HTERT RPE-1 (cell line): Measurements from ENCODE around the gene RNF126.

ENCODE experiments used
- in situ Hi-C: fragments of 300-500 bp; cut with MboI; formaldehyde crosslinking; loops from 4 replicates; pipeline ENCODE4 v1.14.3; 2020; ENCODE audit warnings: low sequenced_read_pairs

Gene RNF126

DNA sequence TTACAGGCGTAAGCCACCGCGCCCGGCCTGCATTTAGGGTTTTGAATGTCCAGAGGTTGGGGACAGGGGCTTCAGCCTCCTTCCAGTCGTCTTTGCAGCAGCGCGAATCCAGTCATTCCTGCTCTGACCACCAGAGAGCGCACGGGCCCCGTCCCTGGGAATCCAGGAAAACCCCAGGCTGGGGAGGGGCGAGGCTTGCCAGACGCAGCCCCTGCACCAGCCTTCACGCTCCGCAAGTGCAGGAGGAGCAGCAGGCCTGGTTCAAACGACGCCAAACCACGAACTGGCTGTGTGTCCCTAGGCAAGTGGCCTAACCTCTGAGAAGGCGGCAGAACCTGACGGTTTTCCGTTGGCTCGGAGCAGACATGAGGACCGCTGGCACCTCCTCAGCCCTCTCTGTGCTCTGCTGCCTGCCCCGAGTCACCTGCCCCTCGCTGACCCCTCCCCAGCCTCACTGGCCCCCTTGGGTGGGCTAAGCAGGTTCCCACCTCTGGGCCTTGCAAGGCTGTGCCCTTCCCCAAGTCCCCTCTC is 2.0 kb upstream of the RNF126 start:
- in situ Hi-C loops, result no loop called here

DNA sequence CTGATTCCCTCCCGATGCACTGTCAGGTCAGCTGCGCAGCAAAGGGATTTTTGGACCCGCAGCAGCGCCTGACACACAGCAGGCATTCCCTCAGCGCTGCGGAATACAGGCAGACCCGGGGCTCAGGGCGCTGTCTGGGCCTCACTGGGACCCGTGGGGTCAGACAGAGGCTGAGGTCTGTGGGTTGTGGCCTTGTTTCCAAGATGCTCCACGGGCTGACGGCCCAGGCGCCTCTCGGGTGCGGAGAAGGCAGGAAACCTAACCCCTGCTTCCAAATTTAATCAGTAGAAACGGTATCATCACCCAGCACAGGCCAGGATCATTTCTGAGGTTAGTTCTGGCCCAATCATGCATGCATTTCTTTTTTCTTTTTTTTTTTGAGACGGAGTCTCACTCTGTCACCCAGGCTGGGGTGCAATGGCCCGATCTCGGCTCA is 686 bp upstream of the RNF126 start:
- in situ Hi-C loops, result no loop called here

DNA sequence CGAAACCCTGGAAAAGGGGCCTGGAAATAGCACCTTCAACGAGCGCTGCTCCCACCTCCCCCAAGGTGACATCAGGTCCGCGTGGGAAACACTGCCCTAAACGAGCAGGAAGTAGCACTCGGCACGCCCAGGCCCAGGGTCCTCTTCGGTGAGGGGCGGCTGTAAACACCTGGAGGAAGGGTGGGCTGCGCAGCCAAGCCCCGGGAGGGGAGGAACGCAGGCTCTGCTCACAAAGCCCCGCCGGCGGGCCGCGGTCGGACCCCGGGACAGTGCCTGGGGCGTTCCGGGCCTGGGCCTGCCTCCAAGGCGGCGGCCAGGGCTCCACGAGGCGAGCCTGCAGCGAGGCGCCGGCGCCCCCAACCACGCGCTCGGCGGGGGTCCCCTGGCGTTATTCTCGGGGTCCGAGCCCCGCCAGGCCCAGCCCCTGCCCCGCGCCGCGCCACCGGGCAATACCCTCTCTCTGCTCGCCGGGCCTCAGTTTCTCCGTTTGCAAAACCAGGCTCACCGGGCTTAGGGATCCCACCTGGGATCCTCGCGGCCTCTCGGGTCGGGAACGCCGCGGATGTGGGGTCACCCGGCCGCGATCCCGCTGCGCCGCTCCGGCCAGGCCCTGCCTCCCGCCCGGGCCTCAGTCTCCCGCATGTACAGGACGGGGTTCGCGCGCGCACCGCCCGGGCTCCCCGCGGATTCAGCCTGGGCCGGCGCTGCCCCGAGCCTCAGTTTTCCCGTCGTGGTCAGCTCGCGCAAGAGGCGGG is 630 bp downstream of the RNF126 start:
- in situ Hi-C loops, result no loop called here

DNA sequence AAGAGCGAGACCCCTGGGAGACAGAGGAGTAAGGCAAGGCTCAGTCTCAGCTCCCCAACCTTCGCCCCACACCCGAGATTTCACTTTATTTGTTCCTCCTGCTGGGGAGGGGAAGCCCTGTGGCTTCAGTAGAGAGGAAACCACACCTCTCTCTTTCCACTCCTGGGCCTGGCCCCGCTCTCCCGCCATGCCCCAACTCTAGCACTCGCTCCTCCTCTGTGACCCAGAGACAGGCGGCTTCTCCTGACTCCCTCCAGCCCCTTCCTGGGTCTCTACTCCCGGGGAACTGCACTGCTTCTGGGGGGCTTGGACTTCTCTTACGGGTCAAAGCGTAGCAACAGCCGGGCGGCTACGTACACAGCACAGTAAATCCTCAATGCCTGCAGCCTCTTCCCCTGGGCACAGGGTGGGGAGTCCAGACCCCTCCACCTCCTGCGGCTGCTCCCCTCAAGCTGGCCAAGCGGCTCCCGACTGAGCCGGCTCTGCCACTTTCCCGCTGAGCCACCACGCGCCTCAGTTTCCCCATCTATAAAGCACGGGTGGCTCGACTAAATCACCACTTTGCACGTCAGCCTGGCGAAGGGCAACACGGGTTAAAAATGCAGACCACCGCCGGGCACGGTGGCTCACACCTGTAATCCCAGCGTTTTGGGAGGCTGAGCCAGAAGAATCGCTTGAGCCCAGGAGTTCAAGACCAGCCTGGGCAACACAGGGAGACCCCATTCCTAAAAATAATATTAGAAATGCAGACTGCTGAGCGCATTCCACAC is 1.4 kb downstream of the RNF126 start:
- in situ Hi-C loops, result no loop called here

DNA sequence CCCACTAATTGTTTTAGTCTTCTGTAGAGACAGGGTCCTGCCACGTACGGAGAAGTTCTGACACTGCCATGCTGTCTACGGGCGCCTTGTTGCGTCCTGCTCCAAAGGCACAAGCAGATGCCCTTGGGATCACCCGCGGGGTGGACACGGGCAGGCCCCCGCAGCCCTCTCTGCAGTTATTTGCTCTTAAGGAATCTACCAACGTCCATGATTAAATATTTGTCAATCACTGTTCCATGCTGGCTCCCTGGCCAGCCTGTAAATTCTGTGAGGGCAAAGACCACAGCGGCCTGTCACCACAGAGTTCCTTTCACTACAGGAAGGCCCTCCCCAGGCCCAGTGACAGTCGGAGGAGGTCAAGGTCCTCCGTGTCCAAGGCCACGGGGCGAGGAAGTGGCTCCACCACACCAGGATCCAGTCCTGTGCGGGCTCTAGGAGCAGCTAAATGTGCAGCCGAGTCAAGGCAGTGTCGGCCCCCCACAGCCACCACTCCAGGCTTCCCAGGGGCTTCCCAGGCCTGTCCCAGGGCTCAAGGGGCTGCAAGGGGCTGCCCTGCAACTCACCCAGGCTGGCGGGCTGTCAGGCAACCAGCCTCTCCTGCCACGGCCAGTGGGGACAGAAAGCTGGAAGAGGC is 2.1 kb downstream of the RNF126 start:
- in situ Hi-C loops, result no loop called here

DNA sequence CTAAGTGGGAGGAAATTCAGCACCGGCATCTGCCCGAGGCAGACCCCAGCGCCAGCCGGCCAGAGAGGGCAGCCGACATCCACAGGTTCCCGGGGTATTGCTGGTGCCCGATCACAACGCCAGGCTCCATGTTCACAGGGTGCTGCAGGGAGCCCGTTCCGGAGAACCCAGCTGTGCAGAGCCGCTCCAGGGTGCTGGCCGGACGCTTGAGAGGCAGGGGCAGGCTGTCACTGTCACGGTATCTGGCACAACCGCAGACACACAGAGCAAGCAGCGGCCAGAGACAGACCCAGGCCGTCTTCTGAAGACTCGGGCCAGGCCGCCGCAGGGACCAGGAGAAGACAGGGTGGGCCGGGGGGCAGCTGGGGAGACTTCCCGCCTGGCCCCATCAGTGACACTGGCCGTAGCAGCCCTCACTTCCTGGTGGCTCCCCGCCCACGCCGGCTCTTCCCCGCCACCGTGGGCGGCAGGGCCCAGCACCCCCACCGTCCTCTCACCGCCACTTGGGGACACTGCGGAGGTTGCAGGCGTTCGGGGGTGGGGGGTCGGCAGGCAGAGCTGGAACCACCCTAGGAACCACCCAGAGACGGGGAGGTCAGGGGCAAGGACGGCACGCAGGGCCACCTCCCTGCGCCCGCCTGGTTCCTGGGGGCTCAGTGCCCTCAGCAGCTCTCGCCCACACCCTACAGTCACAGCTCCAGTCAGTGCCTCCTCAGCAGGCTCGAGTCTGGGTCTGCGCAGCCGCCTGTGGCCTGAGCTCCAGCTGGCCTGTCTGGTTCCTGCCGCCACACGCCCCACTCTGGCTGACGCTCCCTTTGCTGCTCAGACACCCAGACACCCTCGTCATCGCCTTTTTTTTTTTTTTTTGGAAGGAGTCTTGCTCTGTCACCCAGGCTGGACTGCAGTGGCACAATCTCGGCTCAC is 3.8 kb downstream of the RNF126 start:
- in situ Hi-C loops, result no loop called here

DNA sequence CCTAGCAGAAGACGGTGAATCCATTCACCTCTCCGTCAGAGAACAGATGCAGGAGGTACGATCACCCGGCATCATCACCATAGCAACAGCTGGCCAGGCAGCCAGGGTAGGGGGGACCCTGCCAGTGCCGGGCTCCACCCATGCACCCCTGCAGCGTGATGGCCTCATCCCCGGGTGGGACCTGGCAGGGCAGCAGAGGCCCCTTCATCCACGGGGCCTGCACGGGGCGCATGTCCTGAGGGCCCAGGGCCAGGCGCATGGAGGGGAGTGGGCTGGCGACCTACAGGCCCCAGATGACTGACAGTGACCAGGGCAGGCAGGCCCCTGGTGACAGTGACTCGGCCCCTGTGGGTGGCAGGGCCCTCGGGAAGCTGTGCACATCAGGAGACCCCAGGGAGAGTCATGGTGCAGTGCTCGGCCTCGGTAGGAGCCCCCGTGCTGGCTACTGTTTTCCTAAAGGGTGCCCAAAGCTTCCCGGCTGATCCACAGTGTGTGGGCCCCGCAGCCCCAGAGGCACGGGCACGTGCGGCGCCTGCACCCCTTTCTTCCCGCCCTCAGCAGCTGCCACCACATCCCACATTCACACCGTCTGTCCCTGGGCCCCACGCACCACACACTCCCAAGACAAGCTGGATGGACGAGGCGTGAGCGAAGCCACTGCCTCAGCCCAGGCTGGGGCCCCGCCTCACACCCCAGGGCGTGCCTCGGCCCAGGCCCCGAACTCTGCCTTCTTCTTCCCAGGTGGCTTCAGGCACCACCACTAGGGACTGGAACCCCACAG is 4.8 kb downstream of the RNF126 start:
- in situ Hi-C loops, result no loop called here

DNA sequence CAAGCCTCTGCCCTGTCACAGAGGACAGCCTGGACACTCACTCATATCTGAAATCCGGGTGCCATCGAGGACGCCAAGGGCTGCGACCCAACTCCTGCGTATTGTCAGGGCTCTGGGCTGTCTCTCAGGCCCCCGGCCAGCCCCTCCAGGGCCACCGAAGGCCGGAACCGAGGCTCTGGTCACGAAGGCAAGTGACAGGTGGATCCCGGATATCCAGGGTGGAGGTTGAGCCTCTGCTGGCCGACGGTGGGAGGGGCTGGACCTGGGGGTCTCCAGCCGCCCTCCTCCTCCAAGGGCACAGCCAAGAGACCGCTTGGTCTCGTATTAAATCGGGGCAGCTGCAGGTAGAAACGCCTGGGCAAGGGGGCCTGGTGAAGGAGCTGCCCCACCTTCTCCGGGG is 5.4 kb downstream of the RNF126 start:
- in situ Hi-C loops, result no loop called here

DNA sequence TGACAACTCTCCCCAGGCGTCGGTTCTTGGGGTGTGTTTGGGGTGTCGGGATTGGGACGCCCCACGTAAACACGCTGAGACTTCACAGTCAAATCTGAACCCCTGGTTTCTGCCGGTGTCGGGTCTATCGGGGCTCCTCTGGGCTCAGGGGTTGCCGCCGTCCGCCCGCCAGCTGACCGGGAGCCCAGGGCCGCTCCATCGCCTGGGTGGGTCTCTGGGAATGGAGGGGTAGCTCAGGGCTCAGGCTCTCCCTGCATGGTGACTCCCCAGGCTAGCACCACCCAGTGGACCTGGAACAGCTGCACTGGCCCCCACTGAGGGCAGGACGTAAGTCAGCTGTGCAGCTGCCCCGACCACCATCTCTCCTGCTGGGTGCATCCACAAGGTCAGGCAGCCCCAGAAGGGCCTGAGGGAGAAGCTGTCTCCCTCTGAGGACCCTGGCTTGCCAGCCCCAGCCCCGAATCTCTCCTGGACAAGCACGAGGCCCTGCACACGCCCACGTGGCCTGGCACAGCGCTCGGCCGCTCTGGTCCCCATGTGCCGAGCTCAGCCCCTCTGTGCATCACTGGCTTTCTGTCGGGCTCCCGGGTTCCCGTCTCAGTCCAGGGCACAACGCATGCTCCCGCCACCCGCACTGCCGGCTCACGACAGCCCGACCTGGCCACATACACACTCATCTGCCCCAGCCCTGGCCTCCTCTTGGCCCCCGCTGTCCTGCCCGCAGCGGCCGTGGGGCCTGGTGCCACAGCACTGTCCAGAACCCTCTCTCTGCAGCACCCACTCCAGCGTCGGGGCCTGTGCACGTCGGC is 6.1 kb downstream of the RNF126 start:
- in situ Hi-C loops, result no loop called here

DNA sequence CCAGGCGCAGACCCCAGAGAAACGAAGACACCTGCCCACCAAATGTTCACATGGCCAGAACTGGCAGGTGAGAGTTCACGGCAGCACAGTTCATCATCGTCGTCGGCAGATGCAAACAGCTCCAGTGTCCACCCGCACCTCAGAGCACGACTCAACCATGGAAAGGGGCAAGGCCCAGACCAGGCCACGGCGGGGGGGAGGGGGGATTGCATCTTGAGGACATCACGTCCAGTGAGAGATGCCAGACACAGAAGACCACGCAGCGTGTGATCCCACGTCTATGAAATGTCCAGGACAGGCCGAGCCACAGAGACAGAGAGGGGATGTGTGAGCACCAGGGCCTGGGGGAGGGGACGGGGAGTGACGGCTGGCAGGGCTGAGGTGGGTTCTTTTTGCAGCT is 7.3 kb downstream of the RNF126 start:
- in situ Hi-C loops, result no loop called here

DNA sequence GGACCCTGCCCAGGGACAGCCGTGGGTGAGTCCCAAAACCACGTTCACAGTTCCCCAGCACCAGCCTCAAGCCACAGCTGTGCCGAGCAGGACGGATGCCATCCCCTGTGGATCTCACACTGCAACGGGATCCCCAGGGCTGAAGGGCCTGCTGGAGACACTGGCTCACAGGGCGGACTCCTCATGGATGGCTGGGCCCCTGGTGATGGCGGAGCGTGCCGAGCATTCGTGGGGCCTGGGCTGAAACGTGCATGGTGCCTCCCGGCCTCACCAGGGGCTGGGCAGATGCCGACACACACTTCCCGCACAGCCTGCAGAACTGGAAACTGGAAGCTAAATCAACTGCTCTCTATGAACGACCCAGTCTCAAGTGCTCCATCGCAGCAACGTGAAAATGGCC is 9.6 kb downstream of the RNF126 start:
- in situ Hi-C loops, result no loop called here

DNA sequence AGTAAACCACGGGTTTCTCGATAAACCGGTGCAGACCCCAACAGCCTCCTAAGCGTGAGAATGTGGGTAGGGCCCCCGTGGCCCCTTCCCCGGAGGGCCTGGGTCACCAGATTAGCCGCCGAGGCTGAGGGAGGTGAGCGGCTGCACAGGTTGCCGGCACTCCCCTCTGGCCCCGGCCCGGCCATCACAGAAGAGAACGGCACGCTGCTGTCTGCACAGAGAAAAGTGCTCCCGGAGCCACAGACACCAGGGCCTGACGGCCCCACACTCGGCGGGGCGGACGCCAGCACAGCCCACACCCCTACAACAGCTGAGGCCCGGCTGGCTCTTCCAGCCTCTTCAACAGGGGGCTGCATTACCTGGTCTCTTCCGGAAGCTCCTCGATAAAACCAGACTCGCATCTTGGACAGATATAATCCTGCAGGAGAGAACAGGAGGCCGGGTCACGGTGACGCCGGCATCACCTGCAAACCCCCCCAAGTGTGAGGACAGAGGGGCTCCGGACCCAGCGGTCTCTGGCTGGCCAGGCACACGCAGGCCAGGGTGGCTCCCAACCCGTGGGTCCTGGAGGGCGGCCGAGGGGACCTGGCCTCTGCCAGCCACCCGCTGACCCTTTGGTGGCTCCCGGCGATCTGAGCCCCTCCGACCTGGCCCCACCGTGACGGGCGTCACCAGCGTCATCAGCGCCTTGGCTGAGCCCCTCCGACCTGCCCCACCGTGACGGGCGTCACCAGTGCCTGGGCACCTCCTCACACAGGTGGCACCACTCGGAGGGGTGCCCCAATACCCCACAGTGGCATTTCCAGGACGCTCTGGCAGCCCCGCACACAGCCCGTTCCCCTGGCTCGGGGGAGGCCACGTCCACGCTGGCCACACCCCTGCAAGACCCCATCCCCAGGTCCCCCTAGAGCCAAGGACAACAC is 10.3 kb downstream of the RNF126 start:
- in situ Hi-C loops, result no loop called here

DNA sequence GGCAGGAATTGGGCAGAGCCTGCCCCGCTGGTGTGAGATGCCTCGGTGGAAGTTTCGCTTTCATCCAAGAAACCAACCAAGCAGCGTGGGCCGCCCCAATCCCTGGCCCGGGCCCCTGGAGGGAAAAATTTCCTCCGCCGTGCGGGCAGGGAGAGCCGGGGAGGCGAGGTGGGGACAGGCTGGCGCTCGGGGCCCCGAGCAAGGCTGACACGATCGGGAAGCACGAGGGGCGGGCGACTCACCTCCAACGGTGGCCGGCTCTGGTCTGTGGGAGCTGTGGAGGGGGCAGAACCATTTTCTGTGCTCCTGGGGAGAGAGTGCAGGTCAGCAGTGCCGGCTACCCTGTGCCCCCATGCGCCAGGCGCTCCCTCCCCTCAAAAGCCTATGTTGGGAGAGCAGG is 11.0 kb downstream of the RNF126 start:
- in situ Hi-C loops, result no loop called here

DNA sequence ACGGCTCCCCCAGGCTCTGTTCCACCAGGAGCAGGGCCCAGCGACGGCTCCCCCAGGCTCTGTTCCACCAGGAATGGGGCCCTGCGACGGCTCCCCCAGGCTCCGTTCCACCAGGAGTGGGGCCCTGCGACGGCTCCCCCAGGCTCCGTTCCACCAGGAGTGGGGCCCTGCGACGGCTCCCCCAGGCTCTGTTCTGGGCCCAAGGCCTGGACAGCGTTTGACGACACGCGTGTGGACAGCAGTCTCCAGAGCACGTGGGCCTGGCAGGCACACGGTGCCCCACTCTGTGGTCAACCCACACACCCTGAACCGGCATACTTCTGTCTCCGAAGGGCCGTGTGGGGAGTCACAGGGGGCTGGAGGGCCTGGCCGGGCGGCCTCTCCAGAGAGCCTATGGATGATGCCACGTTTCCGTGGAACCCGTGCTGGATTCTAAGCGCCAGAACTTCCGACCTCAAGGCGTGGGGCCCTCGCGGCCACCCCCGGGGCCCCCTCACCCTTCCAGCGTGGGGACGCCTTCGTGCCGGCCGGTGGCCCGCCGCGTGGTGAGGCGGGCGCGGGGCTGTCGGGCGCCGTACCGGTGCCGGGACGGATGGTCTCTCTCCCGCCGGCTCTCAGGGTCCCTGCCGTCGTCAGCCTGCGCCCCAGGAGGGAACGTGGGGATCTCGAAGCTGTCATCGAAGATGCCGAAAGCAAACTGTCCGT is 11.7 kb downstream of the RNF126 start:
- in situ Hi-C loops, result no loop called here

DNA sequence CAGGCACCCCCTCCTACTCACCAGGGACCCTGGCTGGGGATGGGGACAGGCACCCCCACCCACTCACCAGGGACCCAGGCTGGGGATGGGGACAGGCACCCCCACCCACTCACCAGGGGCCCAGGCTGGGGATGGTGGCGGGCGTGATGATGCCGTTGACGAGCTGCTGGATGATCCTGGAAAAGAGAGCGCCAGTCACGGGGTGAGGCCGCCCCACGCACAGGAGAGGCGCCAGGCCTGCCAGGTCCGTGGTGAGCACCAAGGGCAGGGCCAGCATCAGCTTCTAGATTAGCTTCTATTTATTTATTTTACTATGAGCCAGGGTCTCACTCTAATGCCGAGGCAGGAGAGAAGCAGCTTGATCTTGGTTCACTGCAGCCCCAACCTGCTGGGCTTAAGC is 12.9 kb downstream of the RNF126 start:
- in situ Hi-C loops, result no loop called here

DNA sequence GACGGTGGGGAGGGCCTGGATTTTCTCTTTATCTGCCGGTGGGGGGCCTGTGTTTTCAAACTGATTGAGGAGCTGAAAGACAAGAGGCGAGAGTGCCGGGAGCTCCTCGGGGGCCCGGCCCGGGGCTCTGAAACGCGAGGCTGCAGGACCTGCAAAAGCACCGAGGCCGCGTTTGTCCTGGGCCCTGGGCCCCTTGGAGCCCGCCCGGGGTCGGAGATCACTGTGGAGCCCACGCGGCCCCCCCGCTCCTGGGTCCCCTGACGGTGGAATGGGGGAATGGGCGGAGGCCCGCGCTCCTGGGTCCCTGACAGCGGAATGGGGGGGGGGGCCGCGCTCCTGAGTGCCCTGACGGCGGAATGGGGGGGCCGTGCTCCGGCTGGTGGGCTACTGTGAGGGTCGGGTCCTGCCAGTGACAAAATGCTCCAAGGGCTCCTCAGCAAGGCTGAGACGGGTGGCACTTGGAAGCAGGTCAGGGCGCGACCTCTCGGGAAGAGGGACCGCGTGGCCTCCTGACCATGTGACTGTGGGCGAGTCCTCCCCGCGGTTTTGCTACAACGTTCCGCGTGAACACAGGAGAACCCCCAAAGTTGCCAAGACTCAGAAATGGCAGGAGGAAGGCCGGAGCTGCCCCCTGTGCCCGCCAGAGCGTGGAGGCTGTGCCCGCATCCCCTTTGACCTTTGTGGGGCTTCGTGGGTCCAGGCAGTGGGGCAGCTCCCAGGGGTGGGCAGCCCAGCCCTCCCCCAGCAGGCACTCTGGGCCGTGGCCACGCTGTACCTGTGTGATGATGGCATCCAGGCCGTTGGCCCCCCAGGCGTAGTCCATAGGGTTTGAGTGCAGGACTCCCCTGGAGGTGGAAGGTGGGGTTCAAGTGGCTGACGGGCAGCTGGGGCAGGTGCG is 13.9 kb downstream of the RNF126 start:
- in situ Hi-C loops, result no loop called here
